ENCODE measurements around the gene IGFBP2.

GRCh38 chr2:216690456-216690852 lies 57.2 kb downstream of the IGFBP2 start:
- TF ChIP-seq, protein P1, sequence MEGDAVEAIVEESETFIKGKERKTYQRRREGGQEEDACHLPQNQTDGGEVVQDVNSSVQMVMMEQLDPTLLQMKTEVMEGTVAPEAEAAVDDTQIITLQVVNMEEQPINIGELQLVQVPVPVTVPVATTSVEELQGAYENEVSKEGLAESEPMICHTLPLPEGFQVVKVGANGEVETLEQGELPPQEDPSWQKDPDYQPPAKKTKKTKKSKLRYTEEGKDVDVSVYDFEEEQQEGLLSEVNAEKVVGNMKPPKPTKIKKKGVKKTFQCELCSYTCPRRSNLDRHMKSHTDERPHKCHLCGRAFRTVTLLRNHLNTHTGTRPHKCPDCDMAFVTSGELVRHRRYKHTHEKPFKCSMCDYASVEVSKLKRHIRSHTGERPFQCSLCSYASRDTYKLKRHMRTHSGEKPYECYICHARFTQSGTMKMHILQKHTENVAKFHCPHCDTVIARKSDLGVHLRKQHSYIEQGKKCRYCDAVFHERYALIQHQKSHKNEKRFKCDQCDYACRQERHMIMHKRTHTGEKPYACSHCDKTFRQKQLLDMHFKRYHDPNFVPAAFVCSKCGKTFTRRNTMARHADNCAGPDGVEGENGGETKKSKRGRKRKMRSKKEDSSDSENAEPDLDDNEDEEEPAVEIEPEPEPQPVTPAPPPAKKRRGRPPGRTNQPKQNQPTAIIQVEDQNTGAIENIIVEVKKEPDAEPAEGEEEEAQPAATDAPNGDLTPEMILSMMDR (conservative IDR thresholded peaks at IDR 0.05): no peak
- TF ChIP-seq ZFX (IDR thresholded peaks at IDR 0.05): no peak
